ENCODE data around the gene HOXA3.

Gene HOXA3

GRCh38 chr7:27146491-27147198 lies 5.7 kb downstream of the HOXA3 start:
- DNase-seq (ENCODE audit: low read depth) = no peak
- H3K4me3 ChIP-seq (ENCODE audit: low read depth, low read length) = no peak overlapping the region
- TF ChIP-seq POLR2A (IDR thresholded peaks at IDR 0.05; ENCODE audit: extremely low read depth, insufficient read length) (no peak), MAX (IDR thresholded peaks at IDR 0.05; ENCODE audit: low read depth, low read length) (no peak), CTCF (IDR thresholded peaks at IDR 0.05; ENCODE audit: low read depth, low read length) (no peak), MYC (IDR thresholded peaks at IDR 0.05; ENCODE audit: low read depth, low read length) (no peak)

- TF ChIP-seq POLR2A (IDR thresholded peaks at IDR 0.05; ENCODE audit: extremely low read depth, insufficient read length) (no peak), CTCF (IDR thresholded peaks at IDR 0.05; ENCODE audit: low read depth, low read length) (no peak), MAX (IDR thresholded peaks at IDR 0.05; ENCODE audit: low read depth, low read length) (no peak), MYC (IDR thresholded peaks at IDR 0.05; ENCODE audit: low read depth, low read length) (no peak)
- no peak for DNase-seq (ENCODE audit: low read depth)
- no peak overlapping the region for H3K4me3 ChIP-seq (ENCODE audit: low read depth, low read length)
These were observed 6.4 kb downstream of the HOXA3 start for GRCh38 chr7:27145914-27146412.

GRCh38 chr7:27145165-27145913 lies 7.0 kb downstream of the HOXA3 start:
- DNase-seq (ENCODE audit: low read depth) = no peak
- TF ChIP-seq CTCF (IDR thresholded peaks at IDR 0.05; ENCODE audit: low read depth, low read length) (no peak), MAX (IDR thresholded peaks at IDR 0.05; ENCODE audit: low read depth, low read length) (no peak), POLR2A (IDR thresholded peaks at IDR 0.05; ENCODE audit: extremely low read depth, insufficient read length) (no peak), MYC (IDR thresholded peaks at IDR 0.05; ENCODE audit: low read depth, low read length) (no peak)
- no peak overlapping the region for H3K4me3 ChIP-seq (ENCODE audit: low read depth, low read length)

- H3K4me3 ChIP-seq (ENCODE audit: low read depth, low read length) = no peak overlapping the region
- TF ChIP-seq MAX (IDR thresholded peaks at IDR 0.05; ENCODE audit: low read depth, low read length) (no peak), POLR2A (IDR thresholded peaks at IDR 0.05; ENCODE audit: extremely low read depth, insufficient read length) (no peak), CTCF (IDR thresholded peaks at IDR 0.05; ENCODE audit: low read depth, low read length) (no peak)
- DNase-seq (ENCODE audit: low read depth) = no peak
These were observed 7.6 kb downstream of the HOXA3 start for GRCh38 chr7:27144781-27145164.

- no peak for DNase-seq (ENCODE audit: low read depth)
- H3K4me3 ChIP-seq (ENCODE audit: low read depth, low read length) = no peak overlapping the region
- no peak for TF ChIP-seq MYC (IDR thresholded peaks at IDR 0.05; ENCODE audit: low read depth, low read length)
- no peak for TF ChIP-seq POLR2A (IDR thresholded peaks at IDR 0.05; ENCODE audit: extremely low read depth, insufficient read length)
- no peak for TF ChIP-seq MAX (IDR thresholded peaks at IDR 0.05; ENCODE audit: low read depth, low read length)
- TF ChIP-seq CTCF (IDR thresholded peaks at IDR 0.05; ENCODE audit: low read depth, low read length) = no peak
These were observed 8.2 kb downstream of the HOXA3 start for GRCh38 chr7:27143950-27144780.

Data from NB4 (cell line).